Nephron (organoid): ENCODE data around the gene ZNF747.

Experiments used
- H3K27ac Mint-ChIP-seq, 3 experiments: 2 replicates each; pipeline ENCODE4 v1.8.0; 2020; ENCODE audit warnings: mixed read lengths in 3 of 3, mild to moderate bottlenecking in 2 of 3, moderate library complexity in 1 of 3
- H3K27me3 Mint-ChIP-seq: 2 replicates; pipeline ENCODE4 v1.8.0; 2021; ENCODE audit warnings: low read depth, mild to moderate bottlenecking, moderate library complexity, mixed read lengths
- H3K36me3 Mint-ChIP-seq: 2 replicates; pipeline ENCODE4 v1.8.0; 2020; ENCODE audit warnings: low read depth, mixed read lengths
- H3K4me1 Mint-ChIP-seq: 2 replicates; pipeline ENCODE4 v1.8.0; 2020; ENCODE audit warnings: mixed read lengths
- H3K4me3 Mint-ChIP-seq, 3 experiments: 2 replicates each; pipeline ENCODE4 v1.8.0; 2020; ENCODE audit warnings: mild to moderate bottlenecking in 3 of 3, mixed read lengths in 3 of 3, moderate library complexity in 2 of 3
- H3K9me3 Mint-ChIP-seq: 2 replicates; pipeline ENCODE4 v1.8.0; 2020; ENCODE audit warnings: mixed read lengths
- TF ChIP-seq, protein P1 (sequence below), 3 experiments: fragments of 200-600 bp; sonication (generic); IDR thresholded peaks; one replicate each; pipeline ENCODE4 v1.5.0; 2021; ENCODE audit warnings: antibody characterized with exemption in 3 of 3; ENCODE audit not compliant: unreplicated experiment in 3 of 3

ZNF747 gene

DNA sequence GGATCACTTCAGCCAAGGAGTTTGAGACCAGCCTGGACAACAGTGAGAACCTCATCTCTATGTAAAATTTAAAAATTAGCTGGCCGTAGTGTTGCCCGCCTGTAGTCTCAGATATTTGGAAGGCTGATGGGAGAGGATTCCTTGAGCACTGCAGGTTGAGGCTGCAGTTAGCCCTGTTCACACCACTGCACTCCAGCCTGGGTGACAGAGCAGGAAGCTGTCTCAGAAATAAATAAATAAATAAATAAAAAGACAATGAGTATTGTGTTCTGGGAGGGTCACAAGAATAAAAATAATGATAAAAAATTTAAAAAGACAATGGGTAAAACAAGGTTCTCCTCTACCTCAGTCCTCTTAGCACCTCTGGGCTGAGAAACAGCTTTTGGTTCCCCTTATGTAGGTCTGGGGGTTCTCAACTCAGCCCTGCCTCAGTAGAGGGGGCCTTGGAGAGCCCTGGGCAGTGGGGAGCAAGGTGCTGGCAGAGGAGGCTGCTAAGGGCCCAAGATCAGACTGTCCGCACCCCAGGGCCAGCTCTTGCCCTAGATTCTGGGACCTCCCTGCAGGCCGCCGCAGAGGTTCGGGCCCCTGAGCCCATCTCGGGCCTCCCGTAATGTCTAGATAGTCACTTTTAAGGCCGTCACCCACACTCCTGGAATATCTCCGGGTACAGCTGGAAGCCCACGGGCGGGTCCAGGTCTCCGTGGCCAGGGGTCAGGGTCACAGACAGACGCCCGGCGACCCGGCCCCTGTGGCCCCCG, 20.1 kb upstream of the ZNF747 start:
- Mint-ChIP-seq H3K4me1 (peaks cover 22% of the 10 kb centered on the region), H3K36me3 (peaks cover 28% of the 10 kb centered on the region), H3K27ac (peak overlapping the region in 2 of 3 experiments; percentile 51 to 52), H3K9me3 (no peaks in the 10 kb centered on the region), H3K4me3 (peak overlapping the region; percentile 50 to 64 (median 60)), H3K27me3 (no peaks in the 10 kb centered on the region)
- TF ChIP-seq, protein P1, sequence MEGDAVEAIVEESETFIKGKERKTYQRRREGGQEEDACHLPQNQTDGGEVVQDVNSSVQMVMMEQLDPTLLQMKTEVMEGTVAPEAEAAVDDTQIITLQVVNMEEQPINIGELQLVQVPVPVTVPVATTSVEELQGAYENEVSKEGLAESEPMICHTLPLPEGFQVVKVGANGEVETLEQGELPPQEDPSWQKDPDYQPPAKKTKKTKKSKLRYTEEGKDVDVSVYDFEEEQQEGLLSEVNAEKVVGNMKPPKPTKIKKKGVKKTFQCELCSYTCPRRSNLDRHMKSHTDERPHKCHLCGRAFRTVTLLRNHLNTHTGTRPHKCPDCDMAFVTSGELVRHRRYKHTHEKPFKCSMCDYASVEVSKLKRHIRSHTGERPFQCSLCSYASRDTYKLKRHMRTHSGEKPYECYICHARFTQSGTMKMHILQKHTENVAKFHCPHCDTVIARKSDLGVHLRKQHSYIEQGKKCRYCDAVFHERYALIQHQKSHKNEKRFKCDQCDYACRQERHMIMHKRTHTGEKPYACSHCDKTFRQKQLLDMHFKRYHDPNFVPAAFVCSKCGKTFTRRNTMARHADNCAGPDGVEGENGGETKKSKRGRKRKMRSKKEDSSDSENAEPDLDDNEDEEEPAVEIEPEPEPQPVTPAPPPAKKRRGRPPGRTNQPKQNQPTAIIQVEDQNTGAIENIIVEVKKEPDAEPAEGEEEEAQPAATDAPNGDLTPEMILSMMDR (IDR thresholded peaks at IDR 0.05; ENCODE audit: unreplicated experiment in 3 of 3) = no peak

- peaks cover 18% of the 10 kb centered on the region for H3K4me1 Mint-ChIP-seq
- TF ChIP-seq, protein P1 (IDR thresholded peaks at IDR 0.05; ENCODE audit: unreplicated experiment in 3 of 3) = no peak
- peak overlapping the region in 1 of 3 experiments; percentile 66 for H3K27ac Mint-ChIP-seq
- H3K27me3 Mint-ChIP-seq = no peaks in the 10 kb centered on the region
- peaks cover 34% of the 10 kb centered on the region for H3K36me3 Mint-ChIP-seq
- no peaks in the 10 kb centered on the region for H3K9me3 Mint-ChIP-seq
- peak overlapping the region in 2 of 3 experiments; percentile 62 to 64 for H3K4me3 Mint-ChIP-seq
These were observed 18.8 kb upstream of the ZNF747 start for GRCh38 chr16:30553393-30553899.

- H3K27ac Mint-ChIP-seq = peak overlapping the region in 1 of 3 experiments; percentile 66
- peaks cover 2% of the 10 kb centered on the region for H3K27me3 Mint-ChIP-seq
- no peaks in the 10 kb centered on the region for H3K9me3 Mint-ChIP-seq
- no peak overlapping the region for H3K4me3 Mint-ChIP-seq
- peaks cover 18% of the 10 kb centered on the region for H3K4me1 Mint-ChIP-seq
- H3K36me3 Mint-ChIP-seq = peaks cover 34% of the 10 kb centered on the region
- TF ChIP-seq, protein P1 (IDR thresholded peaks at IDR 0.05; ENCODE audit: unreplicated experiment in 3 of 3) = no peak
These were observed 18.3 kb upstream of the ZNF747 start for GRCh38 chr16:30552956-30553355.

DNA sequence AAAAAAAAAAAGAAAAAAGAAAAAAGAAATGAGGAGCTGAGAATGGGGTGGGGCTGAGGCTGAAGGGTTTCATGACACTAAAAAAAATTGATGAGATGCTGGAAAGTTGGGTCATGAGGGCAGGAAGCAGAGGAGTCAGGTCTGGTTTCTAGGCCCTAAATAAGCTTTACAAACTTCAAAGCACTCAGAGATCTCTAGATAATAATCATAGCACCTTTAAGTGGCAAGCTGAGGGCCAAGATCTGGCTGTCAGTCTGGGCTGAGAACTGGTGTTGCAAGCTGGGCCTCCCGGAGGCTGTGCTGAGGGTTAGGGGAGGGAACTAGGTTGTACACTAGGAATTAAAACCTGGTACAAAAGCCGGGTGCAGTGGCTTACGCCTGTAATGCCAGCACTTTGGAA, 17.1 kb upstream of the ZNF747 start:
- Mint-ChIP-seq H3K27ac (no peak overlapping the region), H3K4me3 (no peak overlapping the region), H3K4me1 (peaks cover 18% of the 10 kb centered on the region), H3K9me3 (no peaks in the 10 kb centered on the region), H3K27me3 (peaks cover 3% of the 10 kb centered on the region), H3K36me3 (peaks cover 34% of the 10 kb centered on the region)
- TF ChIP-seq, protein P1 (IDR thresholded peaks at IDR 0.05; ENCODE audit: unreplicated experiment in 3 of 3) = no peak

DNA sequence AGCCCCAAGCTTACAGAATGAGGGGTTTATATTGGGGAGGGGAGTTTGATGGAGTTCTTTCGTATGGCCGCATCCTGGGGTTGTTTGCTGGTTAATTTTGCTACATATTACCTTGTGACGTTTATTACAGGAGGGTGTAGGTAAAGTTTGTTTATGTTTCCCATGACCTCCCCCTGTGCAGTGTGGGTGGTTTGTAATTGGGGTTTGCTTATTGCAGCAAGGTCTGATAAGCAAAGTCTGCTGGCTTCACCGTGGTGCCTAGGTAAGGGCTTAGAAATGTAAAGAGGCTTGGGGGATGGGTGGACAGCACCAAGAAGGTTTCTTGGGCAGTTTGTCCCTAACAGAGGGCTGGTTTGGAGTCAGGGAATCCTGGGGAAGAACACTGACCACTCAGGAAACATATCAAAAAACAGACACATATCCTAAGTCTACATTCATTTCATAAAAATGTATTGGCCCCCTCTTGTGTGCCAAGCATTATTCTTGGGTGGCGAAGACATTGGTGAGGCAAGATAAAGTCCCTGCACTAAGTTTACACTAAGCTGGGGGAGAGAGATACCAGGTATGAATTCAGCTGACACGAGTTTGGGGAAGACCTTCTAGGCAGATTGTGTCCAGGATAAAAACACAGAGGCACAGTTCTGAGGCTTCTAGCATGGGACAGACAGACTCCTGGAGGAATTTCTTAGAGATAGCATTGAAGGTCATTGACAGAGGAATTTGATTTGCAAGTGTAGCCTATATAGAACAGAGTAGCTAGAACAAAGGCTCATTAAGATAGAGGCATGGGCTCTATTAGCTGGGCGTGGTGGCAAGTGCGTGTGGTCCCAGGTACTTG, 14.0 kb upstream of the ZNF747 start:
- Mint-ChIP-seq H3K36me3 (peaks cover 18% of the 10 kb centered on the region), H3K9me3 (no peaks in the 10 kb centered on the region), H3K4me3 (no peak overlapping the region), H3K4me1 (peaks cover 4% of the 10 kb centered on the region), H3K27me3 (peaks cover 3% of the 10 kb centered on the region), H3K27ac (peak overlapping the region in 1 of 3 experiments; percentile 41)
- TF ChIP-seq, protein P1 (IDR thresholded peaks at IDR 0.05; ENCODE audit: unreplicated experiment in 3 of 3) = no peak
